Stimulated activated CD8-positive, alpha-beta memory T cell treated with anti-CD3 and anti-CD28 coated beads, Interleukin-4, amount 100 ng/mL, for 4 hours (primary cell): ENCODE results near the gene CCDC152.
"Not testable (repeated sequence)": the region's sequence is repeated elsewhere in the genome, so short reads cannot be mapped to it uniquely, and the experiment has no call there.

Source experiments
- DNase-seq, 2 donors: peaks; one replicate each; pipeline ENCODE4 v3.0.0-alpha.2; 2020; ENCODE audit warnings: low read depth in 2 of 2, low spot score in 1 of 2

CCDC152 gene

GRCh38 chr5:42844408-42844807 lies 87.8 kb downstream of the CCDC152 start:
- DNase-seq = not testable (repeated sequence)

GRCh38 chr5:42848545-42848944 lies 91.9 kb downstream of the CCDC152 start:
- no peak for DNase-seq

- DNase-seq = no peak
Measured at GRCh38 chr5:42851481-42851880, 94.9 kb downstream of the CCDC152 start.
